Fibroblast of pulmonary artery (primary cell): ENCODE measurements around the gene CYP19A1.

ENCODE experiments used
- DNase-seq: peaks from one replicate; pipeline ENCODE4 v3.0.0-alpha.2; 2010; ENCODE audit warnings: low read depth
- H3K4me3 ChIP-seq: replicated peaks from 2 replicates; pipeline ENCODE4 v1.5.1; 2011; ENCODE audit warnings: low read depth, mild to moderate bottlenecking, control low read depth, low read length, moderate library complexity
- CTCF ChIP-seq: IDR thresholded peaks from 2 replicates; pipeline ENCODE4 v1.5.1; 2011; ENCODE audit warnings: mild to moderate bottlenecking, control low read depth, low read length, inconsistent platforms; ENCODE audit errors: missing control alignments

CYP19A1 gene

GRCh38 chr15:51199541-51199940 lies 138.9 kb downstream of the CYP19A1 start:
- DNase-seq, result no peak
- no peak for TF ChIP-seq CTCF
- no peak overlapping the region for H3K4me3 ChIP-seq

- TF ChIP-seq CTCF, result no peak
- DNase-seq, result no peak
- H3K4me3 ChIP-seq, result no peak overlapping the region
These were observed 139.6 kb downstream of the CYP19A1 start for GRCh38 chr15:51198701-51199232.

GRCh38 chr15:51195459-51195858 lies 142.9 kb downstream of the CYP19A1 start:
- DNase-seq, result peak; percentile 26
- no peak for TF ChIP-seq CTCF
- no peak overlapping the region for H3K4me3 ChIP-seq

GRCh38 chr15:51193979-51194378 lies 144.4 kb downstream of the CYP19A1 start:
- no peak for TF ChIP-seq CTCF
- no peak overlapping the region for H3K4me3 ChIP-seq
- DNase-seq, result no peak

- peak; percentile 16 for DNase-seq
- no peak for TF ChIP-seq CTCF
- no peak overlapping the region for H3K4me3 ChIP-seq
These were observed 144.9 kb downstream of the CYP19A1 start for GRCh38 chr15:51193526-51193925.

- DNase-seq, result peak; percentile 92
- peak; percentile 91 for TF ChIP-seq CTCF
- no peak overlapping the region for H3K4me3 ChIP-seq
These were observed 145.7 kb downstream of the CYP19A1 start for GRCh38 chr15:51192521-51193280.

GRCh38 chr15:51191766-51192165 lies 146.6 kb downstream of the CYP19A1 start:
- H3K4me3 ChIP-seq, result no peak overlapping the region

More at GRCh38 chr15:51191766-51192165, 146.6 kb downstream of the CYP19A1 start:
- TF ChIP-seq CTCF, result no peak
- no peak for DNase-seq
